Mucosa of gallbladder (tissue), 1 donor: ENCODE measurements around the gene SCAMP1. TPM values are rescaled to one million over a fixed set of nuclear protein-coding genes. Genes with fewer than 3 reads are reported as not detected.
"Not testable (repeated sequence)": the region's sequence is repeated elsewhere in the genome, so short reads cannot be mapped to it uniquely, and the experiment has no call there.

Experiments
- DNase-seq: peaks from one replicate; pipeline ENCODE4 v3.0.0-alpha.2; 2020; ENCODE audit warnings: low spot score
- total RNA-seq: library from RNA; stranded (reverse); gene quantifications from one replicate; pipeline ENCODE4 v1.2.1, GENCODE V29; 2021
- donor health status: DM: no; HTN: no; CAD: no.

The SCAMP1 gene
- total RNA-seq: 35.9 TPM

DNA sequence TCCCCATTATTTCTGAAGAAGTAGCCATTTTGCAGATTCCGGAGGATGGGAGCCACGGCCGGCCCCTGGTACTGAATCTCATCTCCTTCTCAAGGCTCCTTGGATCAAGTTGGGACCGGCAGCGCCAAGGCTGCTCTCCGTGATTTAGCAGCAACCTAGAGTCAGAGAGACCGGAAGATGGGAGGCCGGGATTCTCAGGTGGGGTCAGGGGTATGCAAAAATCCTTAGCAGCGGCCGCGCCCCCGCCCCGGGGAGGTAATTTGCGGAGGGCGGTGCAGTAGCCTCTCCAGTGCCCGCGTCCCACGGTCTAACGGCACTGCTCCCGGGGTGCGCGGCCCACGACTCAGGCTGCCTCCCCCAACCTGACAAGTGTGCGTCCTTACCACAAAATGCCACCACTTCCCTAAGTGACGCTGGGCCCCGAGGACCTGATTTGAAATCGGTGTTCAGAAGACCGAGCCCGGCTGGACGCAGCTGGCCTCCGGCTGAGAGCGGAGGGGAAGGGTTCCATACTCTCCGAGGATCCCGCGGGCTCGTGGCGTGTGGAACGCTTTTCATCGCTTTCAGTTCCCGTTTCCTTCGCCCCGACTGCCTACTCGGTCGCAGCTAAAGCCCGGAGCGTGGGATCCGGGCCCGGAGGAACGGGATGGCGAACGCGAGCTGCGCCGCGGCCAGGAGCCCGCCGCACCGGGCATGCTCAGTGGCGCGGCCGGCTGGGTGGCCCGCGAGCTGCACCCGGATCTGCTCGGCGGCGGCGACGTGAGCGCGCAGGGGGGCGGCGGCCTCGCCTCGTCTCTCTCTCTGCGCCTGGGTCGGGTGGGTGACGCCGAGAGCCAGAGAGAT is at the start of gene SCAMP1:
Gene SCAMP1 (plus strand): TSS at position 787 of the 843 bp plus-strand sequence. CDS start 55 bp downstream, at position 842.
- DNase-seq: peak; percentile 95

DNA sequence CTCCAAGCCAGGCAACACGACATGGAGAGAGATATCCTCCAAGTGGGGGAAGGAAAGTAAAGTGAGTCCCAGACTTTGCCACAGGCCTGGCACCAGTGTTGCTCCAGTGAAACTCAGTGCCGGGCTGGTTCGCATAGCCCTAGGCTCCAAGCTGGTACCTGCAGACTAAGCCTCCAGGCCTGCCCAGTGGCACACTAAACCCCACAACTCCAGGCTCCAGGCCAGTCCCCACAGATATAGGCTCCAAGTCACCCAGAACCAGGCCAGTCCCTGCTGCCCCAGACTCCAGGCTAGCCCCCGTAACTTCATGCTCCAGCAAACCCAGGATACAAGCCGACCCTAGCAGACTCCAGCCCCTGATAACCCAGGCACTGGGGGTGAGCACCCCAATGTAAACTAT is 42.9 kb upstream of the SCAMP1 start:
- no peak for DNase-seq

GRCh38 chr5:78318337-78318736 is 42.1 kb upstream of the SCAMP1 start:
- no peak for DNase-seq

DNA sequence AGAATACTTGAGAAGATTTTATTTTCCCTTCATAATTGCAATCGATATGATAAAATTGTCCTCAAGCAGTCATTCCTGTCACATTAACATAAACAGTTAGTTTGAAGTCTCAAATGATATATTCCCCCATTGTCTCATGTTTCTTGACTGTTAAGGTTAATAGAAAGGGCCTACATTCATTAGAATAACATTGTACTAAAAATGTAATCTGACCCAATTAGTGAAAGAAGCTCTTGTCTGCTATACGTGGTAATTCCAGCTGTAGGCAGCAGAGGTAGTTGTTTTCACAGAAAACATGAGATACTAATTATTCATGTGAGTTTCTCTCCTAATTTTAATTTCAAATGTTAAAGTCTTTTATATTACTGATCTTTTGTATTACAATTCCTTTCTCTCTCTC is 40.0 kb upstream of the SCAMP1 start:
- no peak for DNase-seq

DNA sequence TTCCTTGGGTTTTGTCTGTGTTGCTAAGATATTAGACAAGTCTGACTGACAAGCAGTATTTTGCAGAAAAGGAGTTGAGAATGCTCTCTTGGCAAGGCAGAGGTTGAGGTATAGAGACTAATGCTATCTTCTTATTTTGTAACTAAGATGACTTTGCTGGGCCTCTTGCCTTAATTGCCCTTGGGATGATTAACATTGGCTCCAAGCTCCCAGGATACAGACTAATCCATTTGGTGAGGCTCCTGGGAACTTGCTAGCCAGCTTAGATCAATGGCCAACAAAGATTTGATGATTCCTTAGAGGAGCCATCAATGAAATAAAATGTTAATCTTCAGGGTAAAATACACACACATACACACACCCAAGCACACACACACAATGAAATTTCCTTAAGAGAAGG is 37.2 kb upstream of the SCAMP1 start:
- DNase-seq: no peak

DNA sequence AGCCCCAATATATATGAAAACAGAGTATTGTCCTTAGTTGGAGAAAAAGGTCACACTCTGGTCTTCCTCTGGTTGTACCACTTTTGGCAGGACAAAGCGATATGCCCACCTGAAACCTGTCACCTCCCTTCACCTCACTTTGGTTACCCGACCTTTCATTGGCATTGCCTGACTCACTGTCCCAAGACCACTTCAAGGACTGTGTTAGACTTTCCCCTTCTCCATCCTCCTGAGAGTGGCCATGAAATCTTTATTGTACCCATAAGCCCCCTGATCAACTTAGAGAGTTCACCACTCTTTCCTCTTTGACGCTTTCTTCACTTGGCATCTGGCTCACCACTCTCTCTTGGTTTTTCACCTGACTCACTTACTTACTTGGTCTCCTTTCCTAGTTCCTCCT is 33.5 kb upstream of the SCAMP1 start:
- no peak for DNase-seq

DNA sequence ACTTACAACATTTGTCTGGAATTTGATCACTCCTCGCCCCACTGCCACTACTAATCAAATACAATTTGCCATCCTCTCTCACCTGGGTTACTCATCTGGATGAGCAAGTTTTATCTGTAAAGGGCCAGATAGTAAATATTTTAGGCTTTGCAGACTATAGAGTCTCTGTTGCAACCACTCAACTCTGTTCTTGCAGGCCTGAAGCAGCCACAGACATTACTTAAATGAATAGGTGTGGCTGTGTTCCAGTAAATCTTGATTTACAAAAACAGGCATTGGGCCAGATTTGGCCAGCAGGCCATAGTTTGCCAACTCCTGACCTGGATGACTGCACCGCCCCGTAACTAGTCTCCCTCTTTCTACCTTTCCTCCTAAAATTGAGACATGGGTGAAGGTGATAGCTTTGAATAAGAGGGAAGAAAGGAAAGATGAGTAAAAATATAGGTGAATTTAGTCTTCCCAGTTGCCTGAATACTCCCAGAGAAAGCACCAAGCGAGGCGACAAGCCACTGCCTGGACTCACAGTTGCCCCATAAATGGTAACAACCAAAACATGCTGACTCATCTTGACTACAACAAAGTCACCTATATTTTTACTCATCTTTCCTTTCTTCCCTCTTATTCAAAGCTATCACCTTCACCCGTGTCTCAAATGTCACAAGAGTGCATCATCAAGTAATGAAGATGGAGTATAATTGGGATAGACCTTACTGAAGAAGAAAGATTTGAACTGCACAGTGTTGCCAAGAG is 32.5 kb upstream of the SCAMP1 start:
- DNase-seq: no peak

GRCh38 chr5:78328585-78329173 is 31.7 kb upstream of the SCAMP1 start:
- DNase-seq: no peak

DNA sequence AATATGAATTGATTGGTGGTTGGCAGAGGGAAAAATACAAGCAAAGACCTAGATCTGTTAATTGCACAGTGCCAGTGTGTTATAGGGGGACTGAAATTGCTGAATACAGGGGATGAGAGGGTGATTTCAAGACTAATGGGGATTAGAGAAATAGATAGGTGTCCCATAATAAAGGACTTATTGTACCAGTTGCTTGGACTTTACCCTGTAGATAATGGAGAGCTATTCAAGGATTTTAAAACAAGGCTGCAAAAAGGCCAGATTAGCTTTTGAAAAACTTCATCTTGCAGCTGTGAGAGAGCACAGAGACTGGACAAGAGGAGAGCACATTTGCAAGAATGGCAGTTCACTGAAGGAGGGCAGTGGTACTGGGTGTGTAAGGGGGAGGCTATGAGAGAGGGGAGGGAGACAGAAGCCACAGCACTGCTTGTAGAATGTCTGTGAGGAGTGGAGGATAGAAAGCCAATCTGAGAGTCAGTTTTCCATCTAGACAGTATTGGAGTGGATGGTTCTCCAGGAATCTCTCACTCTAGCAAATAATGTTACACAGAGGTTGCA is 28.8 kb upstream of the SCAMP1 start:
- no peak for DNase-seq

DNA sequence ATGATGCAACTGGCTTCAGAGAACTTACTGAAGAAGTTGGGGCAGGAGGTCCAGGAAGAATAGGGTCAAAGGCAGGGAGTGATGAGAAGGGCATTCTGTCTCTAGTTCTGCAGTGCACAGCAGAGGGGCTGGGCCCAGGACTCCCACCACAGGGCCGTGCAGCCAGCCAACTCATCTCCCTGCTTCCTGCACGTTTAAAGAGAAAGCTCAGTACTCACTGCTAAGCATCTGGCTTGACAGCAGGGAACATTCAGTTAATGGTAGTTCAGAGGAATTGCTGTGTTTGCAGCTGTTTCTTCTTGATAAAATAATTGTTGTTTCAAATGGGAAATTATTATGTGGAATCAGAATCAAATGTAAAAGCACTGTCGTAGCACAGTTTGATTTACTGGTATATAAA is 25.6 kb upstream of the SCAMP1 start:
- DNase-seq: no peak

GRCh38 chr5:78335976-78336375 is 24.4 kb upstream of the SCAMP1 start:
- no peak for DNase-seq

DNA sequence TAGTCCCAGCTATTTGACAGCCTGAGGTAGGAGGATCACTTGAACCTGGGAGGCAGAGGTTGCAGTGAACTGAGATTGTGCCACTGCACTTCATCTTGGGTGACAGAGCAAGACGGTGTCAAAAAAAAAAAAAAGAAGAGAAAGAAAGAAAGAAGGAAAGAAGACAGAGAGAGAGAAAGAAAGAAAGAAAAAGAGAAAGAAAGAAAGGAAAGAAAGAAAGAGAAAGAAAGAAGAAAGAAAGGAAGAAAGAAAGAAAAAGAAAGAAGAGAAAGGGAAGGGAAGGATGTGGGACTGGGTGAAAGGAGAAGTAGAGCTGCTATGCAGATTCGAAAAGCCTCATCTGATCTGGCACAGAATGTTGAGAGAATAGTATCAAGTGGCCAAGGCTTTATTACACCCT is 23.7 kb upstream of the SCAMP1 start:
- no peak for DNase-seq

DNA sequence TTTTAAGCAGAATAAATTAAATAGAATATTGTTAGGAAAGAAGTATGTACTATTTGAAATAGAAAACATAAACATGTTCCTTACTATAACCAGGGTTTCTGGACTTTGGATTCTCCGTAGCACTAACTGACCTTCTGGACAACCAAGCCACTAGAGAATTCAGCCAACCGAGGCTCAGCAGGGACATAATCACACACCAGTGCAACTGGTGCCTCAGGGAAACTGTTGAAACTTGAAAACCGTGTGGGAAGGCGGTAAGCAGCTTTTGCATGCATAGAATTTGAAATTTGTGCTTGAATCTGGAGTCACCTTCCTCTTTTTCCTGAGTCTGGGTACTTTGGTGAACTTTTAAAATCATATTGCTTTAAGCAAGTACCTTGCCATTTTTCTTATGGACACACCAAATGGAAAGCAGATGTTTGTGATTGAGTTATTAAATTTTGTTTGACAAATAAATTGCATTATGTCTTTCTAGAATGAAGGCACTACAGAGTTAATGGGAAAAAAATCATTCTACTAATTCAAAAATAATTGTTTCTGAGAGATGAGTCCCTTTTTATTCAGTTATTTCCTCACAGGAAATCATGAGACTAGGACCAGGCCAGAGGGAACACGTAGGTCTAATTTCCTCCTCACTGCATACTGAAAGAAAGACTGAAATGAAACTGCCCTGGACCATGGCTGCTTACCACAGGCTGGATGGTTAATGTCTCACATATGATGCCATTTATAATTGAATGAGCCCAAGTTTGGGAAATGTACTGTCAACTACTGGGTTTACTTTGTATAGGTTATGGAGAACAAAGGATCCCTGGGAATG is 20.6 kb upstream of the SCAMP1 start:
- no peak for DNase-seq

GRCh38 chr5:78341440-78341839 is 19.0 kb upstream of the SCAMP1 start:
- no peak for DNase-seq

DNA sequence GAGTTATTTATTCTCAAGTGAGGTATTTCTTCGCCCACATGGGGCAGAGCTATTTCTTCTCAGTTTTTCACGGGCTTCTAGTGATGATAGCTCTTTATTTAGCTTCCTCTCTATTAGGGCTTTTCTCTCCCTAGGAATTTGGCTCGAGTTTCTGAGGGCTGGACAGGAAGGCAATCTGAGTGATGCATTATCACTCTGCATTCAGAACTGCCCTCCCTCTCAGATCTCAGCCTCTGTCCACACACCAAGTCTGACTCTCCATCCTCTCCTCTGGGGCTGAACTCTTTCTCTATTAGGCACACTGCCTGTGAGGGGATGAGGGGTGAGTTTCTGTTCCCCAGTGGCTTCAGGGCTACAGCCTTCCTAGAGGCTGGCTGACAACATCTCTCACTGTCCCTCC is 14.9 kb upstream of the SCAMP1 start:
- DNase-seq: no peak

GRCh38 chr5:78353520-78353919 is 6.9 kb upstream of the SCAMP1 start:
- no peak for DNase-seq

DNA sequence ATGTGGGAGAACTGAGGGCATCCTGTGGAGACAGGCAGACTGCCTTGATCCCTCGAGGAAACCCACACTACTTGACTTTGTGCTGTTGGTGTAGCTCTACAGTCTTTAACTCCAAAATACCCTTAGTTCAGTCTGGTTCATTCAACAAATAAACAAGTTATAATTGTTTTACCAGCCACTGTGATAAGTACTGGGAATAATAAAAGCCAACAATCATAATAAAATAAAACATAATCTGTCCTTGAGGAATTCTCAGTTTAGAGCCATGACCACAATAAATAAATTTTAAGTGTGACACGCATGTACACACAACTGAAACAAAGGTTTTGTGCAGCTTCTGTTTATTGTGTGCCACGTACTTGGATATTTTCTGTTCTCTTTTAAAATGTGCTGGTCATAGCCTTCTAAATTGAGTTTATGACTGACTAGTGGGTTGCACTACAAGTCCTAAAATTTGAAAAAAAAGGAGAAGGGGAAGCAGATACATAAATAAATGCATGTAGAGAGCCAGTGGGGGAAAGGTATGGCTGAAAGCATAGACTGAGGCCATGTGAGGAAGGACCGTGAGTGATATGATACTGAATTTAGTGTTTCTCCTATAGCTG is 6.2 kb upstream of the SCAMP1 start:
- DNase-seq: no peak

DNA sequence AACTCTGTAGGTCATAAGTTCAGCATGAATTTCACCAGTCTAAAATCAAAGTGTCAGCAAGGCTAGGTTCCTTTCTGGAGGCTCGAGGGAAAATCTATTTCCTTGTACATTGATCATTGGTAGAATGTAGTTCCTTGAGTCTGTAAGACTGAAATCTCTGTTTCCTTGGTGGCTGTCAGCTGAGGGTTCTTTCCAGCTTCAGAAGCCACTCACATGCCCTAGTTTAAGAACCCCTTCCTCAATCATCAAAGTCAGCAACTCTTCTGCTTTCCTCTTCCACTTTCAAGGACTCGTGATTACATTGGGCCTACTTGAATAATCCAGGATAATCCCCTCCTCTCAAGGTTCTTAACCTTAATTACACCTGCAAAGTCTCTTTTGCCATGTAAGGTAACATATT is 4.9 kb upstream of the SCAMP1 start:
- DNase-seq: no peak

DNA sequence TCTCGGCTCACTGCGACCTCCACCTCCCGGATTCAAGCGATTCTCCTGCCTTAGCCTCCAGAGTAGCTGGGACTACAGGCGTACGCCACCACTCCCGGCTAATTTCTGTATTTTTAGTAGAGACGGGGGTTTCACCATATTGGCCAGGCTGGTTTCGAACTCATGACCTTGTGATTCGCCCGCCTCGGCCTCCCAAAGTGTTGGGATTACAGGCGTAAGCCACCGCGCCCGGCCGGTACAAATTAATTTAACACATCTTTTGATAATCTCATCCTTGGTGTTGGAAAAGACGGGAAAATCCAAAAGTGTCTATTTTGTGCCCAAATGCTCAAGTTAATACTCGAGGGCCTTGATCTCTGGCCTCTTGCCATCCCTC is 974 bp upstream of the SCAMP1 start:
- not testable (repeated sequence) for DNase-seq

- DNase-seq: no peak
Measured at GRCh38 chr5:78360674-78360923, 182 bp downstream of the SCAMP1 start.

DNA sequence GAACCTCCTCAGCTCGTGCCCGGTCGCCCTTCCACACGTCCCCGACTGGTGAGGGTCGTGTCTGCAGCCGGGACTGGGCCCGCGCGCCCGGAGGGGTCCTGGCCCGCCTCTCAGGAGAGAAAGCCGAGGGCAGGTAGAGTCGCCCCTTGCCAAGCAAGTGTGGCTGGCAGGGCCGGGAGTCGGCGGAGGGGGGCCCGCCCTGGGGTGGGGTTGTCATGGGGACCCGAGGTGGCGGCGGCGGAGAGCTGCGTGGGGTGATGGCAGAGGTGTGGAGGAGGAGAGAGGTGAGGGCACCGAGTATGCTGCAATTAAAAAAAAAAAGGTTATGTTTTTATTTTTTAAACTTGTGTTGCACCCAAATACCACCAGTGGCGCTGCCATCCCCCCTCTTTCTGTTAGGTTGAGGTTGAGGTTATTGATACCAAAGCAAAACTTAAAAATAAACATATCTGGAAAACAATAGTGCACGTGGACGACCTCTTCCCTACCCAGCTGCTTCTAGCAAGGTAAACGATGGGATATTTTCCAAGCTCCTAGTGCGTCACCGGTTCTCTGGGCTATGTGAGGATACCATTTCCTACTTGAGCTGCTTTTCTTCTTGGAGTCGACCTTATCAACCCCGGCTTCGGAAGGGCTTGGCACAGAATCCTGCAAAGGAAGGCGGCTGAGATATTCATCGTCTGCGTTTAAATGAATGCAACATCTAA is 660 bp downstream of the SCAMP1 start:
- peak; percentile 46 for DNase-seq
